ENCODE measurements around the gene SMIM45.

The SMIM45 gene

DNA sequence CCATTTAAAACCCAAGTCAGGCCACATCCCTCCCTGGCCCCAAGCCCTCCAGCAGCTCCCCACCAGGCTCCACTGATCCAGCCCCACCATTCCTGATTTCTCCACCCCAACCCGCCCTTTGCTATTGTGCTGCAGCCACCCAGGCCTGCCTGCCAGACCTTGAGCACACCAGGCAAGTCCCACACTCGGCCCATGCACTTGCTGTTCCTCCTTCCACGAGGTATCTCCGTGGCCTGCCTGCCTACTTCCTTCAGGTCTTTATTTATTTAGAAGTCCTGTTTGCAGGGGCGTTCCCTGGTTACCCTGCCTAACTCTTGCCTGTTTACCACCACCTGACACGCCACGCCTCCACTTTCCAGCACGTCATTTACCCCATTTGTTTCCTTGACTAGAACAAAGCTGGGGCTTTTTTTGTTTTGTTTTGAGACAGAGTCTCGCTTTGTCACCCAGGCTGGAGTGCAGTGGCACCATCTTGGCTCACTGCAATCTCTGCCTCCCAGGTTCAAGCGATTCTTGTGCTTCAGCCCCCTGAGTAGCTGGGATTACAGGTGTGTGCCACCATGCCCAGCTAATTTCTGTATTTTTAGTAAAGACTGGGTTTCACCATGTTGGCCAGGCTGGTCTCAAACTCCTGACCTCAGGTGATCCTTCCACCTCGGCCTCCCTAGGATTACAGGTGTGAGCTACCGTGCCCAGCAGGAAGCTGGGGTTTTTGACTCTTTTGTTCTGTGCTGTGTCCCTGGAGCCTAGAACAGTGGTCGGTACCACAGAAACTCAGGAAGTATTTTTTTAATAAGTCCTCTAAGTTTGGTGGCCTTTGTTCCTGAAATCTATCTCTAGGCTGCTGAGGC is 11.7 kb upstream of the SMIM45 start:
- H3K27me3 Mint-ChIP-seq (ENCODE audit: insufficient read depth, unreplicated experiment): no peaks in the 10 kb centered on the region
- no TSS peak for BruUV-seq (replicated peaks)
- DNase-seq (ENCODE audit: unreplicated experiment): no peak
- H3K36me3 Mint-ChIP-seq (ENCODE audit: insufficient read depth, unreplicated experiment): peaks cover 19% of the 10 kb centered on the region
- H3K4me3 Mint-ChIP-seq (ENCODE audit: unreplicated experiment): peak overlapping the region; percentile 7
- CTCF ChIA-PET: interaction anchor here (0.6 to 4.9 kb wide), 24 partner anchors 10 to 426 kb away, joined by 3 to 50 read pairs (median 4); partner anchors contain the start of genes MEI1 and SREBF2
- POLR2A ChIA-PET: interaction anchor here (0.8 to 1.5 kb wide), 7 partner anchors 81 to 273 kb away, joined by 3 to 6 read pairs (median 3); partner anchors contain the start of genes NAGA and SNU13
- H3K27ac Mint-ChIP-seq (ENCODE audit: low read depth, unreplicated experiment): peak overlapping the region; percentile 91
- no peaks in the 10 kb centered on the region for H3K9me3 Mint-ChIP-seq (ENCODE audit: unreplicated experiment)
- no peak for TF ChIP-seq CTCF (IDR thresholded peaks at IDR 0.05; ENCODE audit: unreplicated experiment)
- H3K4me1 Mint-ChIP-seq (ENCODE audit: insufficient read depth, unreplicated experiment): peaks cover 17% of the 10 kb centered on the region
- intact Hi-C loops (cut with micrococcal nuclease): loop anchor here (10.0 kb wide), 1 partner anchor 395 kb away; the partner anchor contains the start of gene POLR3H

GRCh38 chr22:41940832-41941765 is 10.9 kb upstream of the SMIM45 start:
- TF ChIP-seq CTCF (IDR thresholded peaks at IDR 0.05; ENCODE audit: unreplicated experiment): peak; percentile 95
- H3K36me3 Mint-ChIP-seq (ENCODE audit: insufficient read depth, unreplicated experiment): peaks cover 25% of the 10 kb centered on the region
- H3K4me3 Mint-ChIP-seq (ENCODE audit: unreplicated experiment): peak overlapping the region; percentile 7
- DNase-seq (ENCODE audit: unreplicated experiment): peak; percentile 78
- no TSS peak for BruUV-seq (replicated peaks)
- intact Hi-C loops (cut with micrococcal nuclease): loop anchor here (1.0 to 10.0 kb wide), 4 partner anchors 119 to 396 kb away; partner anchors contain the start of gene POLR3H
- ChIA-PET POLR2A (interaction anchor here (0.8 to 1.5 kb wide), 6 partner anchors 82 to 274 kb away, joined by 3 to 6 read pairs (median 4); partner anchors contain the start of genes NAGA and SNU13), CTCF (interaction anchor here (0.6 to 4.9 kb wide), 29 partner anchors 9 to 425 kb away, joined by 3 to 50 read pairs (median 4); partner anchors contain the start of genes MEI1 and SREBF2)
- H3K27me3 Mint-ChIP-seq (ENCODE audit: insufficient read depth, unreplicated experiment): no peaks in the 10 kb centered on the region
- H3K4me1 Mint-ChIP-seq (ENCODE audit: insufficient read depth, unreplicated experiment): peaks cover 24% of the 10 kb centered on the region
- no peaks in the 10 kb centered on the region for H3K9me3 Mint-ChIP-seq (ENCODE audit: unreplicated experiment)
- peak overlapping the region; percentile 91 for H3K27ac Mint-ChIP-seq (ENCODE audit: low read depth, unreplicated experiment)

GRCh38 chr22:41943661-41944209 is 8.2 kb upstream of the SMIM45 start:
- no peaks in the 10 kb centered on the region for H3K27me3 Mint-ChIP-seq (ENCODE audit: insufficient read depth, unreplicated experiment)
- POLR2A ChIA-PET: interaction anchor here (0.6 to 1.0 kb wide), 2 partner anchors 256 to 314 kb away, joined by 3 read pairs; no protein-coding TSS in a partner anchor
- peak overlapping the region; percentile 77 for H3K27ac Mint-ChIP-seq (ENCODE audit: low read depth, unreplicated experiment)
- no peak for DNase-seq (ENCODE audit: unreplicated experiment)
- intact Hi-C loops (cut with micrococcal nuclease): loop anchor here (10.0 kb wide), 1 partner anchor 399 kb away; the partner anchor contains the start of gene POLR3H
- peaks cover 24% of the 10 kb centered on the region for H3K4me1 Mint-ChIP-seq (ENCODE audit: insufficient read depth, unreplicated experiment)
- H3K36me3 Mint-ChIP-seq (ENCODE audit: insufficient read depth, unreplicated experiment): peaks cover 25% of the 10 kb centered on the region
- no TSS peak for BruUV-seq (replicated peaks)
- TF ChIP-seq CTCF (IDR thresholded peaks at IDR 0.05; ENCODE audit: unreplicated experiment): no peak
- no peak overlapping the region for H3K4me3 Mint-ChIP-seq (ENCODE audit: unreplicated experiment)
- CTCF ChIA-PET: interaction anchor here (0.6 to 3.4 kb wide), 6 partner anchors 12 to 619 kb away, joined by 3 to 28 read pairs (median 4); partner anchors contain the start of gene TNFRSF13C
- H3K9me3 Mint-ChIP-seq (ENCODE audit: unreplicated experiment): no peaks in the 10 kb centered on the region
